GM21825 (cell line): Measurements from ENCODE around the gene CADM1.

ENCODE experiments used
- ATAC-seq: cut with Tn5 transposase; IDR thresholded peaks from one replicate; pipeline ENCODE4 v1.9.1; 2021; ENCODE audit warnings: mild to moderate bottlenecking, moderate library complexity; ENCODE audit not compliant: unreplicated experiment

CADM1 gene

GRCh38 chr11:115518983-115519628 is 14.9 kb upstream of the CADM1 start:
- no peak for ATAC-seq

GRCh38 chr11:115515647-115516395 is 11.6 kb upstream of the CADM1 start:
- ATAC-seq: no peak

DNA sequence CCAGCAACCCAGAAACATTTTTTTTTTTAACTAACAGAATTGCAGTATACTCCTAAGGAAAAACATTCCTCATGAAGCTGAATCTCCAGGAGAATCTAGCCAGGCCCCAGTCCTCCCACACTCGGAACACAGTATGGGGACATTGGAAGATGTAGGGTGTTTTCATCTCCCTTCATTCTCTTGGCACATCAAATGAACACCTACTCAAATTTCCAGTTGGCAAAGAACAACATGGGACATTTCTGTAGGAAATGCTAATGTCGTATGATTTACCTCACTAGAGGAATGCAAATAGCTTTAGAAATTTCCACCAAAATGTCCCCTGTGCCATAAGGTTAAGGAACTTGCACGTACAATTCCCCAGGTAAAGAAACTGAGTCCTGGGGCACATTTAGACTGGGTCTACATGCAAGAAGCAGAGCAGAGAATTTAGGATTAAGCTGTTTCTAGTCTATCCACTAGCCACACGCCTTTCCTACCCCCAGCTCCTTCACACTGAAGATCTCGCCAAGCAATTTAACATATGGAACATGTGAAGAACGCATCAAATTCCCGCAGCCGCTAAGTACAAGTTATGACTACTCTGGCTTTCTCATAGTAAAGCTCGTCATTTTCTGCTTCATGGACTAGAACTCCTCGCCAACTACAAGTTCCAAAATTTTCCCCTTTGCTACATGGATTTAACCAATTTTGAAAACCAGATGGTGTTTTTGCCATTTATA is 2.9 kb upstream of the CADM1 start:
- no peak for ATAC-seq

DNA sequence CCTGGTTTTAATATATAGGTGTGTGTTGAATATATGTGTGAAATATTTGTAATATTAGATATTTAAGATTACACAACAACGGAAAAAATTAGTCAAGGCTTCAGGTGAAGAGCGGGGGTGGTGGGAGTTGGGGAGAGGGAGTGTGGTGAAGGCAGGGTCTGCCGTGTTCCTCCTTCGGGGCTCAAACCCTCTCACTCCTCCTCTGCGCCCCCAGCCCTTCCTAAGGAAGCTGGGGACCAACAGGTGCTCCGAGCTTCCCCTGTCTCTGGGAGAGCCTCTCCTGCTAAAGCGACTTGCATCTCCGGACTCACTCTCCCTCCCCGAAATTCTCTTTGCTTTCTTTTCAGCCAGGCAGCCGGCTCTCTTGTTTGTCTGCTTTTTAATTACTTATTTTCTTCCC is 960 bp upstream of the CADM1 start:
- no peak for ATAC-seq

- ATAC-seq: no peak
These were observed 334 bp downstream of the CADM1 start for GRCh38 chr11:115503886-115504275.

DNA sequence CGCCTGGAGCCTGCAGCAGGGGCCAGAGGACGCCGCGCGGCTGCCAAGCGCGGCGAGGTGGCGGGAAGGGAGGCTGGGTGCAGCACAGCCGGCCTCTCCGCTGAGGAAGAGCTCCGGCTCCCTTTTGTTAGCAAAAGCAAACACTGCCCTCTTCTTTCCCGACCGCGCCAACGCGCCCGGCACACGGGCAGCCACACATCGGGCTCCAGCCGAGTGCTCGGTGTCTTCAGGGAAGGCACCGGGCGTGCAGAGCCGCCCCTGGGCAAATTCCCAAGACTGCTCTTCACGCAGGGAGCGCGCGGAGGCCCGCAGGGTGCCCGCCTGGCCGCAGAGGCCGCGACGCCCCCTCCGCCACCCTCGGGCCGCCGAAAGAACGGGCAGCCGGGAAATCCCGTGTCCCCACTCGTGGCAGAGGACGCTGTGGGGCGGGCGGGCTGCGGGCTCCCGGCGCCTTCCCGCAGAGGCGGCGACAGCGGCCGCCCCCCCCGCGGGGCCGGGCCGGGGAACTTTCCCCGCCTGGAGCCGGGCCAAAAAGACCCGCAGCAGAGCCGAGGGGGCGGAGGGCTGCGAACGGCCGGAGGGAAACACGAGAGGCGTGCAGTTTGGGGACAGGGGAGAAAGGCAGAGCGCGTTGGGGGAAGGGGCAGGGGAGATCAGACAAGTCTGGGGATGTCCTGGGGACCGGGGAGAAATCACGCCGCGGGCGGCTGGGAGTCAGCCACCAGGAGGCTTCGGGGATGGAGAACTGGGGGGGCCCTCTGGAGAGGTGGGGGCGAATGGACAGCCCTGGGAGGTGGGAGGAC is 931 bp downstream of the CADM1 start:
- ATAC-seq: no peak

GRCh38 chr11:115502636-115503082 is 1.6 kb downstream of the CADM1 start:
- ATAC-seq: no peak

DNA sequence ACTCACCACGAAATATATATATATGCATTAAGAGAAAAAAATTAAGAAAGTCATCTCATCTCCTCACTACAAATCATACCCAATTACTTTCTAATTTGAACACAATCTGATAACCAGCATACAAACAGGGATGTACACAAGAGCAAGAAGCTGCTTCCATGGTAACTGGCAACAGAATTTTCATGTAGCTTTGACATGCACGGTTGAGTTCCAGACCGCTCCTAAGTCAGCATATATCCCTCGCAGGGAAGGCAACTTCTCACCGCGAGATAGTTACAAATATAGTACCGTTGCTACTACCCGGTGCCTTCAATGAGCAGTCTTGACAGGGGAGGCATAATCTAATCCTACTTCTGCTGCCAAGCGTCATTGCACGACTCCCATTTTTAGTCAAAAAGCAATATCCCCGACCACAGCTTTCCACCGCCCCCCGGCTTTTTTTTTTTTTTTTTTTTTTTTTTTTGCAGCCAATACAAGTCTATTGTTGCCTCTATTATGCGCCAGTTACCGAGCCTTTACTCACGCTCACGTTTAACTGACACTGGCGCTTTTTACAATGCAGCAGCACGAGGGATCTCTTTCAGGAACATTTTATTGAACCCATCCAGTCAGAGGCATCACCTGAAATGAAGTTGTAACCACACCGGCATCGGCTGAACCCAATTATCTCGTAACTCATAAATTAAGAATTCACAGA is 2.2 kb downstream of the CADM1 start:
- no peak for ATAC-seq

- no peak for ATAC-seq
These were observed 2.7 kb downstream of the CADM1 start for GRCh38 chr11:115501502-115501892.

- ATAC-seq: no peak
These were observed 3.4 kb downstream of the CADM1 start for GRCh38 chr11:115500547-115501501.

DNA sequence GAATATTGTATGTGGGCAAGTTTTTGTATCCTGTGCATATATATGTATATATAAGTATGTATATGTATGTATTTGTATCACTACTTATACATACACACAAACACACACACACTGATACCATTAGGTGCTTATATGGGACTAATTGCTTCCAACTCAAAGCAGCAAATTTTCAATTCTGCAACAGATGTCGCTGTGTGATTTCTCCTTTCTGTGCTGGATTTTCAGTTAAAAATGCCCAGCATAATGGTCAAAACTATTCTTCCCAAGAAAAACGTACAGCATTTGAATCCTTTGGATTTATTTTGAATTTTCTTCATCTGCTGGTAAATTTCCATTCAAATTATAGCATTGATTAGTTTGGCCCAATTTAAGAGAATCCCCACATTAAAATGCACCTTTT is 4.3 kb downstream of the CADM1 start:
- ATAC-seq: no peak

DNA sequence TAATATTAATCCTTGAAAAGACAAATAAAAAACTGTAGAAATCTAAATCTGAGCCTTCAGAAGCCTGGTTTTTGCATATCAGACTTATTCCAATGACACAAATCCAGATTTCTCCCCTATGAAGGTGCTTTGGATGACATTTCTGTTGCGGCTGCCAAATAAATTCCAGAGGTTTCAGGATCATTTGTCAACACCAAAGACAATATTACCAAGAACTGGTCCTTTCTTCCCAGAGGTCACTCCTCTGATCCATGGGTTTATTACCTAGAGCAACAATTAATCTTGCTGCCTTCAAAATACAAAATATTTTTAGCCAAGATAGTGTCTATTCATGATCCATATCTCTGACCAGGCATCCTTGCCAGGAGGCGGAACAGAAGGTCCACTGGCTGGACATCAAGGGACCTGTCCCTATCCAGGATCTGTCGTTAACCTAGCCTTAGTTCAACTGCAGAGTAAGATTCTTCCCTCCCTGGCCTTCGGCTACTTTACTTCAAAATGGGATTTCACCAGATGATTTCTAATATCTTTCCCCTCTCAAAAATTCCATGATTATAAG is 4.9 kb downstream of the CADM1 start:
- no peak for ATAC-seq

DNA sequence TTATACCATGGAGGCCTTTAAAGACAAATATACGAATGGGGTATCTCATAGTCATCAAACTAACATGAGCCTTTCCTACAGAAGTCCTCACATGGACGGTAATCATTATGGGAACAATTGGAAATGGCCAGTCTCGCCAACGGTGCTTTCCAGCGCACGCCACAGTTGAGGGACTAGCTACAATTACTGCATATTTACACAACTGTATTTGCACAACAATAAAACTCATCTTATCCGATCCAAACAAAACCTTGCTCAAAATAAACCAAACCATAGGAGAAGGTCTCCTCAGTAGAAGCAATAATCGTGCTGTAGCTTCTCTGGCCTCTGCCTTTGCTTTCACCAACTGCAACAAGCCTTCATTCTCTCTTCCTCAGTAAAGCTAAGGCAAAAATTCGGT is 5.9 kb downstream of the CADM1 start:
- no peak for ATAC-seq

DNA sequence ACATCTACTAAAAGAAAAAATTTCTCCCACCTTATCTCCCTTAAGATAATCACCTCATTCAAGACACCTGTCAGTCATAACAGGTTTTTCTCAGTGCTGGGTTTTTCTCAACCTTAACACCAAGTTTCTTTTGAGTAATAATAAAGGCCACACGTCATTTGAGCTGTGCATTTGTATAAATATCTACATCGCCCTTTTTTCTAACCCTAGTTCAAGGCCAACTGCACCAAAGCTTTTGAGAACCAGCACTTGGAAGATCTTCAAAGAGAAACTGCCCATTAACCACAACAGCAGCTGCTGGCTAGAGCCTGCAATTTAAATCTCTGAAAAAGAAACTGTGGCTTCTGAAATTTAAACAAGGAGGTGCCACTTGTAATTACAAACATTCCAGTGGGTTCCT is 6.9 kb downstream of the CADM1 start:
- no peak for ATAC-seq

DNA sequence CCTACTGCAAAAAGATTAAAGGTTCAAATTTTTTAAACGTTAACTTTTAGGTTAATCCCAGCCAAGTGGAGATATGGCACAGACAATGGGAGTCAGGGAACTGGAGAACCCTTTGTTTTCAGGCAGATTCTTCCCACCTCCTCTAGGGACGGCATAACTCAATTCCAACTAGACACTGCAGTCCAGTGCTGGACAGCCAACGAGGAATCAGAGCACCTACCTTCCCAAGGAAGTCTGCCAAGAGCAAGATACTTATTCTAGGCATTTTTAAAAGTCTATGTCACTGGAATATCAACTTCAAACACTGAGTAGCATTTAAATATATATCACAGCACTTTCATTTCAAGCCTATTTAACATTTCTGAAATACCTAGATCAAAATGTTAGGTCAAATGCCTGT is 7.3 kb downstream of the CADM1 start:
- no peak for ATAC-seq

DNA sequence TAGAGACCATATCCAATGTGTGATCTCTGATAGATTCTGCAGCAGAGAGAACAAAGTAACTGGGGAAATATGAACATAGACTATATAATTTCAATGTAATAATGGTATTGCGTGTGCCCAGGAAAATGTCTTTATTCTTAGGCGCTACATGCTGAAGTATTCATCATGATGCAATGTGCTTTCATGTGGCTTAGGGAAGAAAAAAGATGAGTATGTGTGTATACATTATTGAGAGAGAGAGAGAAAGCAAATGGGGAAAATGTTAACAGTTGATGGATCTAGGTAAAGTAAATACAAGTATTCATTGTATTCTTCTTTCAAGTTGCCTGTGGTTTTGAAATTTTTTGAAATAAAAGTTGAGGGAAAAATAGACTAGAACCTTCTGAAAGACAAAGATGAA is 10.3 kb downstream of the CADM1 start:
- ATAC-seq: no peak

GRCh38 chr11:115493488-115493887 is 10.7 kb downstream of the CADM1 start:
- no peak for ATAC-seq

DNA sequence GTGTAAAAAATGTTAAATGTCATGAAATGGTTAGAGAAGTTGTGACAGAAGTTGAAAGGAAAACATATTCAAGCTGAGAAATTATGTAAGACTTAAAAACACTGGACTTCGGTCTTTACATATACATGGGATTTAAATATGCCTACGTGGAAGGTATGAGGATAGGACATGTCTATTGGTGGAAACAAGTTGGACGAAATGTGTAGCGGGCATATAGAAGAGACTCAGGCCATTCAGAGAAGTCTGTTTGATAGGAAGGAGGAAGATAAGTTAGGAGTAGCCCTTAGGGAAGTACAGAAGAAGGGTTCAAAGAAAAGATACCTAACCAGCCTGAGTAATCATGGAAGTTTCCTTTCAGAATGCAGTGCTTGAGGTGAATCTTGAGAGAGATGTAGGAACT is 14.7 kb downstream of the CADM1 start:
- ATAC-seq: no peak

- no peak for ATAC-seq
These were observed 15.3 kb downstream of the CADM1 start for GRCh38 chr11:115488945-115489344.
